Esophagus squamous epithelium (tissue), 5 donors: ENCODE results near the gene SMCO3. TPM values are rescaled to one million over a fixed set of nuclear protein-coding genes. Genes with fewer than 3 reads are reported as not detected.

ENCODE experiments used
- DNase-seq: peaks from one replicate; lab custom pipeline; 2025; lab: John Stamatoyannopoulos, UW
- H3K27ac ChIP-seq, 4 donors: fragments of 200-600 bp; sonication (generic); one replicate each; pipeline ENCODE4 v1.5.1; 2016 to 2019; ENCODE audit warnings: mild to moderate bottlenecking in 1 of 4
- H3K27me3 ChIP-seq, 4 donors: fragments of 200-600 bp; sonication (generic); 1 replicate in 3 of 4; 2 replicates in 1 of 4; pipeline versions ENCODE4 v1.5.1 to v1.6.0; 2017 to 2021; ENCODE audit warnings: antibody characterized with exemption in 1 of 4
- H3K36me3 ChIP-seq, 3 donors: fragments of 200-600 bp; sonication (generic); one replicate each; pipeline ENCODE4 v1.5.1; 2016 to 2019
- H3K4me1 ChIP-seq, 3 donors: fragments of 200-600 bp; sonication (generic); one replicate each; pipeline ENCODE4 v1.5.1; 2017 to 2019
- H3K4me3 ChIP-seq, 4 donors: fragments of 200-600 bp; sonication (generic); 1 replicate in 3 of 4; 2 replicates in 1 of 4; pipeline ENCODE4 v1.5.1; 2016 to 2019; ENCODE audit warnings: mild to moderate bottlenecking in 2 of 4, moderate library complexity in 1 of 4
- H3K9me3 ChIP-seq, 3 donors: fragments of 200-600 bp; sonication (generic); one replicate each; pipeline ENCODE4 v1.5.1; 2016 to 2019
- POLR2A ChIP-seq, 4 donors: fragments of 450-650 bp; IDR thresholded peaks; one replicate each; pipeline ENCODE4 v1.6.1; 2017; ENCODE audit warnings: antibody characterized with exemption in 4 of 4, mild to moderate bottlenecking in 4 of 4, moderate library complexity in 3 of 4
- WGBS, 2 donors: methylation state at CpG; one replicate each; pipeline ENCODE4 v1.1.5; 2018; 5-methylcytosine and 5-hydroxymethylcytosine counted together
- intact Hi-C: fragments of 100-400 bp; cut with DNase I; formaldehyde crosslinking; loops from one replicate; pipeline ENCODE4 v1.15.0; 2022
- total RNA-seq, 4 donors: library from RNA; depleted of rRNA; stranded (reverse); fragments of >200 nt; gene quantifications; one replicate each; pipeline ENCODE4 v1.1.0, GENCODE V29; 2016
- TF ChIP-seq, protein P1 (sequence below), 6 experiments: fragments of 450-650 bp in 4 of 6; fragments of 200-600 bp in 2 of 6; sonication (generic) in 2 of 6; IDR thresholded peaks; one replicate each; pipeline ENCODE4 v1.5.1; 2016 to 2019; ENCODE audit warnings: antibody characterized with exemption in 6 of 6, mild to moderate bottlenecking in 4 of 6, moderate library complexity in 4 of 6
- donor health status: DM: yes; HTN: yes; CAD: no.

The SMCO3 gene
- under 1 TPM in 1 of 4 donors, not detected in 3; 0.50 TPM for total RNA-seq

DNA sequence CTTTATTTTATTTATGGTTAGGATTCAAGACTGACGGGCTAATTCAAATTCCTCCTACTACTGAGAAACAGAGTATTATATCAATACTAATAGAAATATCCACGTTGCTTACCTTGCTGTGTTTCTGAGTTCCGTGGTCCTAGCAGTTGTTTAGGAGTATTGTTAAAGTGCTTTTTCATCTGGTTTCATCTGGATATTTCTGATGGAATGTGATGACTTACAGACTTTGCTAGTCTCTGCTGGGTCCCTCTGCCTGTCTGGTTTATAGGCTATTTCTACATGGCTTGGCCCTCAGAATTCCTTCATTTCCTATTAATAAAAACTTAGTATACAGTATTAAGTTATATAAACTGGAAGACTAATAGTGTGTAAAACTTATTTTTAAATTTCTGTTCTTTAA is at the start of gene SMCO3:
SMCO3 (minus strand) TSS at position 169 of the 400 bp plus-strand sequence. CDS start 7,502 bp downstream, outside the sequence.
- Histone ChIP-seq H3K27ac (no peak within 1 kb of the TSS), H3K36me3 (no peaks in the 10 kb centered on the region), H3K4me3 (no peak within 1 kb of the TSS), H3K27me3 (no peaks in the 10 kb centered on the region), H3K9me3 (no peaks in the 10 kb centered on the region), H3K4me1 (no peaks in the 10 kb centered on the region)
- no peak for DNase-seq
- intact Hi-C loops = no loop called here
- WGBS, 2 donors = 67 to 74% methylated on average over 3 of the region's 3 CpGs
- no peak for TF ChIP-seq POLR2A (IDR thresholded peaks at IDR 0.05)
- TF ChIP-seq, protein P1, sequence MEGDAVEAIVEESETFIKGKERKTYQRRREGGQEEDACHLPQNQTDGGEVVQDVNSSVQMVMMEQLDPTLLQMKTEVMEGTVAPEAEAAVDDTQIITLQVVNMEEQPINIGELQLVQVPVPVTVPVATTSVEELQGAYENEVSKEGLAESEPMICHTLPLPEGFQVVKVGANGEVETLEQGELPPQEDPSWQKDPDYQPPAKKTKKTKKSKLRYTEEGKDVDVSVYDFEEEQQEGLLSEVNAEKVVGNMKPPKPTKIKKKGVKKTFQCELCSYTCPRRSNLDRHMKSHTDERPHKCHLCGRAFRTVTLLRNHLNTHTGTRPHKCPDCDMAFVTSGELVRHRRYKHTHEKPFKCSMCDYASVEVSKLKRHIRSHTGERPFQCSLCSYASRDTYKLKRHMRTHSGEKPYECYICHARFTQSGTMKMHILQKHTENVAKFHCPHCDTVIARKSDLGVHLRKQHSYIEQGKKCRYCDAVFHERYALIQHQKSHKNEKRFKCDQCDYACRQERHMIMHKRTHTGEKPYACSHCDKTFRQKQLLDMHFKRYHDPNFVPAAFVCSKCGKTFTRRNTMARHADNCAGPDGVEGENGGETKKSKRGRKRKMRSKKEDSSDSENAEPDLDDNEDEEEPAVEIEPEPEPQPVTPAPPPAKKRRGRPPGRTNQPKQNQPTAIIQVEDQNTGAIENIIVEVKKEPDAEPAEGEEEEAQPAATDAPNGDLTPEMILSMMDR (IDR thresholded peaks at IDR 0.05) = no peak

DNA sequence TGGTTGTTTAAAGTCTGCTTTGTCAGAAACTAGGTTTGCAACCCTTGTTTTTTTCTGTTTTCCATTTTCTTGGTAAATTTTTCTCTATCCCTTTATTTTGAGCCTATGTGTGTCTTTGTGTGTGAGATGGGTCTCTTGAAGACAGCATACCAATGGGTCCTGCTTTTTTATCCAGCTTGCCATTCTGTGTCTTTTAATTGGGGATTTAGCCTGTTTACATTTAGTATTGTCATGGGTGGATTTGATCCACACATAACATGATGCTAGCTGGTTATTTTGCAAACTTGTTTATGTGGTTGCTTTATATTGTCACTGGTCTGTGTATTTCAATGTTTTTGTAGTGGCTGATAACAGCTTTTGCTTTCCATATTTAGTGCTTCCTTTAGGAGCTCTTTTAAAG is 46.5 kb upstream of the SMCO3 start:
- Histone ChIP-seq H3K36me3 (no peaks in the 10 kb centered on the region), H3K4me1 (no peaks in the 10 kb centered on the region), H3K27ac (no peak overlapping the region), H3K4me3 (no peak overlapping the region), H3K9me3 (peaks cover 0 to 12% (median 11%) of the 10 kb centered on the region in 3 donors), H3K27me3 (no peaks in the 10 kb centered on the region)
- TF ChIP-seq POLR2A (IDR thresholded peaks at IDR 0.05) = no peak
- DNase-seq = no peak
- intact Hi-C loops = no loop called here

DNA sequence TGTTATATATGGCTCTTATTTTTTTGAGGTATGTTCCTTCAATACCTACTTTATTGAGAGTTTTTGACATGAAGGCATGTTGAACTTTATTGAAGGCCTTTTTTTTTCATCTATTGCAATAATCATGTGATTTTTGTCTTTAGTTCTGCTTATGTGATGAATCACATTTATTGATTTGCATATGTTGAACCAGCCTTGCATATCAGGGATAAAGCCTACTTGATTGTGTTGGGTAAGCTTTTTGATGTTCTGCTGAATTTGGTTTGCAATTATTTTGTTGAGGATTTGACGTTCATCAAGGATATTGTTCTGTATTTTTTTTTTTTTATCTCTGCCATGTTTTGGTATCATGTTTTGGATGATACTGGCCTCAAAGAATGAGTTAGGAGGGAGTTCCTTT is 44.5 kb upstream of the SMCO3 start:
- Histone ChIP-seq H3K4me3 (no peak overlapping the region), H3K9me3 (peaks cover 0 to 12% (median 11%) of the 10 kb centered on the region in 3 donors), H3K27ac (no peak overlapping the region), H3K27me3 (no peaks in the 10 kb centered on the region), H3K4me1 (peaks cover 0 to 6% (median 0%) of the 10 kb centered on the region in 3 donors), H3K36me3 (no peaks in the 10 kb centered on the region)
- TF ChIP-seq POLR2A (IDR thresholded peaks at IDR 0.05) = no peak
- TF ChIP-seq, protein P1 (IDR thresholded peaks at IDR 0.05) = no peak
- DNase-seq = no peak
- intact Hi-C loops = no loop called here
- 80 to 93% methylated on average over 1 of the region's 1 CpG for WGBS, 2 donors

DNA sequence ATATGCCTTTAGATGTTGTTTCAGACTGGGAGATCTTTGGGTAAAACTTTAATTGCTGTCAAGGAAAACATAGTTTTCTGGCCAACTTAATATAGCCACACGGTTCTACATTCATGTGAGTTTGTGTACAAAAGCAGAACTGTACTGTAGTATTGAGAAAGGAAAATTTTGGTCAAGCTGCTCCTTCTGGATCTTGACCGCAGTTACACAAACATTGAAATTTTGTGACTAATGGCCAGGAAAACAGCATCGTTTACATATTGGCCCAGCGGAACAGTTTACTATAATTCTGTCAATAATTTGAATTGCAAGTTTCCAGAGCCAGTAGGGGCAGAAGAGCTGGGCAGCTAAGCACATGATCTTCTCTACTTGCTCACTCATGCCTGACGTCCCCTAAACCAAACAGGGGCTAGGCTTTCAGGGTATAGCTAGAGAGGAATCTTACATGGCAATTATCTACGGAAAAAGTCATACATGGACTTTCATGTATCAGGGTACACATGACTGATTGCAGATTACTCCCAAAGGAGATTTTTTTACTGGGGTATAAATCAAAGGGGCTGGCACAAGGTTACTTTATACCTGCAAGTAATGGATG is 40.7 kb upstream of the SMCO3 start:
- peak overlapping the region in 1 of 4 donors; percentile 16 for H3K27ac ChIP-seq

DNA sequence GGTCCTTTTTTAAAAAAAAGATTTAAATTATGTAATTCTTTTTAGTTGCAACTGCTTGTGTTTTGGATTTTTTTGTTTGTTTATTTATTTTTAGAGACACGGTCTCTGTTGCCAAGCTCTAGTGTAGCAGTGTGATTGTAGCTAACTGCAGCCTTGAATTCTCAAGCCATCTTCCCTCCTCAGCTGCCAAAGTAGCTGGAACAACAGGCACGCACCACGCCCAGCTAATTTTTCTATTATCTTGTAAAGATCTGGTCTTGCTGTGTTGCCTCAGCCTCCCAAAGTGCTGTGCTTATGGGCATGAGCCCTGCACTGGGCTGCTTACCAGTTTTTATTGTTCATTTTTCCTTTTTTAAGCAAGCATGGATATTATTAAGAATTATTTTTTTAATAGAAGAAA is 40.0 kb upstream of the SMCO3 start:
- intact Hi-C loops = no loop called here
- Histone ChIP-seq H3K9me3 (no peaks in the 10 kb centered on the region), H3K27ac (peak overlapping the region in 1 of 4 donors; percentile 18), H3K4me1 (peaks cover 0 to 16% (median 0%) of the 10 kb centered on the region in 3 donors), H3K36me3 (no peaks in the 10 kb centered on the region), H3K27me3 (no peaks in the 10 kb centered on the region), H3K4me3 (no peak overlapping the region)
- WGBS, 2 donors = 46 to 61% methylated on average over 3 of the region's 3 CpGs
- DNase-seq = no peak
- TF ChIP-seq, protein P1 (IDR thresholded peaks at IDR 0.05) = no peak
- TF ChIP-seq POLR2A (IDR thresholded peaks at IDR 0.05) = no peak

More for the DNA sequence above, 40.7 kb upstream of the SMCO3 start:
- H3K36me3 ChIP-seq = no peaks in the 10 kb centered on the region
- no peak for DNase-seq
- 73 to 75% methylated on average over 6 of the region's 6 CpGs for WGBS, 2 donors
- TF ChIP-seq, protein P1 (IDR thresholded peaks at IDR 0.05) = no peak
- TF ChIP-seq POLR2A (IDR thresholded peaks at IDR 0.05) = no peak
- intact Hi-C loops = no loop called here
- no peaks in the 10 kb centered on the region for H3K9me3 ChIP-seq
- peaks cover 0 to 16% (median 0%) of the 10 kb centered on the region in 3 donors for H3K4me1 ChIP-seq
- no peak overlapping the region for H3K4me3 ChIP-seq
- H3K27me3 ChIP-seq = no peaks in the 10 kb centered on the region
